ENCODE measurements around the gene STK24. TPM values are rescaled to one million over a fixed set of nuclear protein-coding genes. Genes with fewer than 3 reads are reported as not detected.
A peak's percentile ranks its signal among the peaks of the same experiment; 100 is the strongest.

Gene STK24
- total and polyA plus RNA-seq, 5 experiments from 2014 or later: 22.7 to 121 (median 66.6) TPM

DNA sequence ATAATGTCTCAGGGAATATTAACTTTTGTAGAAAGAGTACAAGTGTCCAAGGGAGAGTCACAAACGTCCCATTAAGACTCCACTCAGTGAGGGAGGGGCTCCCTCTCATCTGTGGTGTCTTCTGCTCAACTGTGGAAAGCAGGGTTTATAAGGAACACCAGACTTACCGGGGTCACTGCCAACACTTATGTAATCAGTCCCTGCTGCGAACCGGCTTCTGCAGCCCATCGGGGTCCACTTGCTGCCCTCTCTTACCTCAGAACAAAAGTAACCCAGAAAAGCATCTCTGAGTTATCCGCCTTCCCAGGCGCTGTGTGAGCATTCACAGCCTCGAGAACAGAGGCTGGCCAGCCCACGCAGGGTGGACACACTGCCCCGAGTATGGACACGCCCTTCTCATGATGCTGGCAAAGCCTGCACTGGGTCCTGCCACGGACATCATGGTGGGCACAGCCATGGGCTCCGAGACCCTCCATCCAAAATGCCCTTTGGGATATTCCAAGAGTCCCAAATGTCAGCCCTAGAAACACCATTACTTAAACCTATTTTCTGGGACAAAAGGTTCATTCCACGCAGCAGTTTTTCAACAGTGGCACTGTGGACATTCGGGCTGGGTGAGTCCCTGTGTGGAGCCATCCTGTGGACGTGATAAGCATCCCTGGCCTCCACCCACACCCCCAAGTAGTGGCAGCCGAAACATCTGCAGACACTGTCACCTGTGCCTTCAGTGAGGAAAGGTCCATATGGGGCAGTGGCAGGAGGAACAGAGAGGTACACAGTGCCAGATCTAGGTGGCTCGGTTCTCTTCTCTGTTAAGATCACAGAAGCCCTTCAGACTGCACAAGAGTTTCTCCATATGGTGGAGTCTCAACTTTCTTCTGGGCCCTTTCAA, 63.9 kb downstream of the STK24 start:
- Mint-ChIP-seq H3K36me3 (peaks cover 4 to 52% (median 10%) of the 10 kb centered on the region in 3 donors), H3K4me1 (peaks cover 33 to 97% (median 74%) of the 10 kb centered on the region in 4 donors), H3K27me3 (no peaks in the 10 kb centered on the region), H3K9me3 (no peaks in the 10 kb centered on the region), H3K4me3 (no peak overlapping the region), H3K27ac (peak overlapping the region in 4 of 10 donors; percentile 22 to 88 (median 54))
- ATAC-seq (no peak), DNase-seq (no peak)
- POLR2A ChIA-PET: no interaction called here

DNA sequence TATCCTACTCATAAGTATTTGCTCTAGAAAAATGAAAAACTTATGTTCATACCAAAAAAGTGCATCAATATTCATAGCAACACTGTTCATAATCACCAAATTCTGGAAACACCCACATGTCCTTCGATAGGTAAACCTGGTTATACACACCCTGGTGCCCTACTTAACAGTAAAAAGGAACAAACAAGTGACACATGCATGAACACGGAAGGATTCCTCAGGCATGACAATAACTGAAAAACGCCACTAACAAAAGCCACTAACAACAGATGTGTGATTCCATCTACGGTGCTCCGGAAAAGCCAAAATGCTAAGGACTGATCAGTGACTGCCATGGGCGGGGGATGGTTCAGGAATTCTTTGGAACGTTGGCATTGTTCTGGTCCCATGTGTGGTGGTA, 65.5 kb downstream of the STK24 start:
- POLR2A ChIA-PET: no interaction called here
- Mint-ChIP-seq H3K36me3 (peaks cover 4 to 40% (median 6%) of the 10 kb centered on the region in 3 donors), H3K4me1 (peaks cover 37 to 96% (median 76%) of the 10 kb centered on the region in 4 donors), H3K9me3 (no peaks in the 10 kb centered on the region), H3K4me3 (peak overlapping the region in 1 of 10 donors; percentile 15), H3K27me3 (no peaks in the 10 kb centered on the region), H3K27ac (peak overlapping the region in 2 of 10 donors; percentile 44 to 88)
- DNase-seq (no peak), ATAC-seq (no peak)

DNA sequence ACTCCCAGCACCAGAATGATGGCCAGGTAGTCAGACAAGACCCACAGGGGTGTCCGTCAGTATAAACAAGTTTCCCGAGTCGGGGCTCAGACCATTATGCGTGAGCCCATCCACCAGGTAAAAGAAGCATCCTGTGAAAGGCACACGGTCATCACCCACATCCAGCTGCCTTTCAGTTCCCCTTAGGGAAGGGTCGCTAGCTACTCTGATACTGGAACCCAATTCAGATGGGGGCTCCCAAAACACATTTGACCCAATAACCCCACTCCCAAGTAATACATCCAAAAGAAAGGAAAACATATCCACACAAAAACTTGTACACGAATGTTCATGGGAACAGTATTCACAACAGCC, 66.8 kb downstream of the STK24 start:
- Mint-ChIP-seq H3K4me3 (peak overlapping the region in 6 of 10 donors; percentile 1 to 64 (median 42)), H3K27me3 (no peaks in the 10 kb centered on the region), H3K36me3 (peaks cover 4 to 32% (median 6%) of the 10 kb centered on the region in 3 donors), H3K27ac (peak overlapping the region in 6 of 10 donors; percentile 7 to 88 (median 47)), H3K4me1 (peaks cover 37 to 96% (median 77%) of the 10 kb centered on the region in 4 donors), H3K9me3 (no peaks in the 10 kb centered on the region)
- DNase-seq (no peak), ATAC-seq (no peak)
- POLR2A ChIA-PET: no interaction called here

DNA sequence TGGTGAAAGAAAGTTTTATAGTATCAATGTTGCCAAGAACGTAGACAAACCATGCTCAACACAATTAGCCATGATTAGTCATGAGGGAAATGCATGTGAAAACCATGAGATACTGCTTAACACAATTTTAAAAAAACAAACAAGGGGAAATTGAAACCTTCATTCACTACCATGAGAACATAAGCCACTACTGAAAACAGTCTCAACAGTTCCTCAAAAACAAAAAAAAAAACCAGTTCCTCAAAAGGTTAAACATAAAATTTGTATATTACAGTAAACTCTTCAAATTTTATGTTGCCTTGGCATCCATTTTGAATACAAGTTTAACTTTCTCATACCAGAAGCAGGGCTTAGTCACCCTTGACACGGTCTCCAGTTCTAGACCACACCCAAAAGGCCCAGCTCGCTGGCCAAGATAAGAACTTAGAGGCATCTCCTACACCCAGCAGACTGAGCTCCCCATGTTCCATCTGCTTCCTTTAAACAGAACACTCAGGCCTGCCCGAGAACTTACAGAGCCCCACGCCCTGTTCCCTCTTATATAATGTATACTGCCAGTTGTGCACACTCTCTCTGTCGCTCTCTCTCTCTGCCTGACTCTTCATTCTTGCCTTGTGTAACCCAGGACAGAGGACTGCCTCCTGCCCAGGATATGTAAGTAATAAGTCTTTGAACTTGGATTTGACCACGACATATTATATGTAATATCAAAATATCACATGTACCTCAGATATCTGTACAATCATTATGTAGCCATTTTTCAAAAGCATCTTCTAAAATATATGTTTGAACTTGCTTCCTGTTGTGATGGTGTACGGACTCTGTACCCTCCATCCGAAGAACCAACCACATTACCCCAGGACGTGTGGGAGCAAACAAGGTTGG, 67.4 kb downstream of the STK24 start:
- ATAC-seq: peak; percentile 47 to 74
- peak in 1 of 10 donors; percentile 26 for DNase-seq
- peaks cover 38 to 96% (median 79%) of the 10 kb centered on the region in 4 donors for H3K4me1 Mint-ChIP-seq
- H3K27me3 Mint-ChIP-seq: no peaks in the 10 kb centered on the region
- no peaks in the 10 kb centered on the region for H3K9me3 Mint-ChIP-seq
- peak overlapping the region in 9 of 10 donors; percentile 0 to 64 (median 43) for H3K4me3 Mint-ChIP-seq
- POLR2A ChIA-PET: interaction anchor here (0.6 to 1.7 kb wide), 2 partner anchors 58 to 75 kb away, joined by 3 to 7 read pairs; no protein-coding TSS in a partner anchor
- peaks cover 4 to 27% (median 6%) of the 10 kb centered on the region in 3 donors for H3K36me3 Mint-ChIP-seq
- H3K27ac Mint-ChIP-seq: peak overlapping the region in 8 of 10 donors; percentile 16 to 88 (median 58)

DNA sequence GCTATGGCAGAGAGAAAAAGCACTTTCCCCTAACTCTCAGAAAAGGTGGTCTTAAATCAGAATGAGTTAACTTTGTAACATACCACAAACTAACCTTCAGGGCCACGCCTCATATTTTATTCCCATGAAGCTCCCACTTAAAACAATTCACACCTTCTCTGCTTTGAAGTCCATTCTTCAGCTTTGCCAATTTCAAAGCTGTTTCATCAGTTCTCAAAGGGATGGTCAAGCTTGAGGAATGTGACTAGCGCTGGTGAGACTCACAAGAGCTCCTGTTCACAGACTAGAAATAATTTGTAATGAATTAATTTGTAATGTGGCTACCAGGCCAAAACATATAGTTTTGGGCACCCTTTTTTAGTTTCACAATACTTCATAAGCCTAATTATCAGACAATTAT, 68.2 kb downstream of the STK24 start:
- POLR2A ChIA-PET: interaction anchor here (1.7 kb wide), 1 partner anchor 59 kb away, joined by 7 read pairs; no protein-coding TSS in a partner anchor
- Mint-ChIP-seq H3K4me1 (peaks cover 39 to 96% (median 81%) of the 10 kb centered on the region in 4 donors), H3K27me3 (no peaks in the 10 kb centered on the region), H3K4me3 (no peak overlapping the region), H3K27ac (peak overlapping the region in 3 of 10 donors; percentile 58 to 88 (median 85)), H3K9me3 (no peaks in the 10 kb centered on the region), H3K36me3 (peaks cover 4 to 26% (median 8%) of the 10 kb centered on the region in 3 donors)
- no peak for ATAC-seq
- DNase-seq: no peak

DNA sequence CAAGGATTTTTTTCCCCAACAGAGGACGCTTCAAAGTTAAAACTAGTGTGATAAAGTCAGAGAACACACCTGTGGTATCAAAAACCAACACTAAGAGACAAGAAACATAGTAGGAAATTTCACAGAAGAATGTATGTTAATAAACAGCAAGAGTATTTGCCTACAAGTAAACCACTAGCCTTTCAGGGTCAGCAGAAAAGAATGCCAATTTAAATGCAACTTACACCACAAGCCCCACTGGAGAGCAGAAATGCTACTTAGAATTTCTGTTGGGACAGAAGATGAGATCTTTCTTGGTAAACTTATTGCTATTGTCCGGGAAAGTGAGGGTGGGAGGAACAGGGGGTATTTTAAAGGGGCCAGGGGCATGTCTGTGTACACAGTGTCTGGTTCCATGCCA, 68.6 kb downstream of the STK24 start:
- POLR2A ChIA-PET: interaction anchor here (1.7 kb wide), 1 partner anchor 59 kb away, joined by 7 read pairs; no protein-coding TSS in a partner anchor
- peaks cover 37 to 96% (median 83%) of the 10 kb centered on the region in 4 donors for H3K4me1 Mint-ChIP-seq
- ATAC-seq: no peak
- H3K27me3 Mint-ChIP-seq: no peaks in the 10 kb centered on the region
- H3K36me3 Mint-ChIP-seq: peaks cover 4 to 26% (median 8%) of the 10 kb centered on the region in 3 donors
- peak overlapping the region in 2 of 10 donors; percentile 58 to 88 for H3K27ac Mint-ChIP-seq
- H3K4me3 Mint-ChIP-seq: no peak overlapping the region
- DNase-seq: no peak
- no peaks in the 10 kb centered on the region for H3K9me3 Mint-ChIP-seq

DNA sequence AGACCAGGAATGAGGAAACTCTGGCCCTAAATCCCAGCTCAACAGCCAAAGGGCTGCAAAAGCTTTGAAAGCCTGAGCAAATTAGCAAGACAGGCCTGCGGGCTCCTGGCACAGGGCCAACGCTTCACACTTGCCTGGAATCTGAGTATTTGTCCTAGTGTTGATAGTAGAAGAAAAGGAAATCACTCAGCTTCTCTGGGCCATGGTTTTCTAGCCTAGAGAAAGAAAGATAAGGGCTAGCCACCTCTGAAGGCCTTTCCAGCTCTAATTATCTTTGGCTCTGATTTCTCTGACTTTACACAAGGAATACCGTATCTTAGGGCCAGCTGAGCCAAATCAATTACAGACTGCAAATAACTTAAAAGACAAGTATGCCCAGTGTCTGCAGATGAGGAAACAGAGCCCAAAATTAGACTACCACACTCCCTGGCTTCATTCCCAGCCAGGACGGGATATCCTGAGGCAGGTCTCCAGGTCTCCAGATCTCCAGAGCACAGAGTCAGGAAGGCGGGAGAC, 69.6 kb downstream of the STK24 start:
- peaks cover 4 to 31% (median 8%) of the 10 kb centered on the region in 3 donors for H3K36me3 Mint-ChIP-seq
- no peak for DNase-seq
- no peaks in the 10 kb centered on the region for H3K9me3 Mint-ChIP-seq
- POLR2A ChIA-PET: no interaction called here
- H3K4me1 Mint-ChIP-seq: peaks cover 37 to 98% (median 89%) of the 10 kb centered on the region in 4 donors
- H3K27me3 Mint-ChIP-seq: no peaks in the 10 kb centered on the region
- no peak overlapping the region for H3K4me3 Mint-ChIP-seq
- ATAC-seq: no peak
- peak overlapping the region in 5 of 10 donors; percentile 20 to 88 (median 46) for H3K27ac Mint-ChIP-seq

DNA sequence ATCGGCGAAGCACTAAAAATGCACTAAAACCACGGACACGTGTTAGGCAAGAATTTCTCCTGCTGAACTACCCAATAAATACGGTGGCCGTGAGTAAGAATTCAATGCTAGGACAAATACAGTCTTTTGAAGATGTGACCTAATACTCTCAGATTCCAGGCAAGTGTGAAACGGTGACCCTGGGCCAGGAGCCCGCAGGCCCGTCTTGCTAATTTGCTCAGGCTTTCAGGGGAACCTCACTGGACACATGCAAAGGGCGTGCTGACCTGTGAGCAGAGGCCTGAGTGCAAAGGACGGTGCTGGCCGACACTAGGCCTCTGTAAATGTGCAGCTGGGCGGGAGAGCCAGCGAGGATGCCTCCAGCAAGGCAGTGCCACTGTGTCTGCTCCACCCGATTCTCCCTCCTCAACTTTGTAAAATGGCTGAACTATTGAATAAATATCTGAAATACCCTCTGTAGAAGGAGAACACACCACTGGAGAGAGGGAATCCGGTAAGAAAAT, 70.1 kb downstream of the STK24 start:
- Mint-ChIP-seq H3K27ac (peak overlapping the region in 3 of 10 donors; percentile 14 to 46 (median 15)), H3K4me1 (peaks cover 41 to 97% (median 91%) of the 10 kb centered on the region in 4 donors), H3K27me3 (no peaks in the 10 kb centered on the region), H3K4me3 (peak overlapping the region in 2 of 10 donors; percentile 17 to 22), H3K9me3 (no peaks in the 10 kb centered on the region), H3K36me3 (peaks cover 4 to 30% (median 4%) of the 10 kb centered on the region in 3 donors)
- POLR2A ChIA-PET: no interaction called here
- DNase-seq (no peak), ATAC-seq (no peak)

DNA sequence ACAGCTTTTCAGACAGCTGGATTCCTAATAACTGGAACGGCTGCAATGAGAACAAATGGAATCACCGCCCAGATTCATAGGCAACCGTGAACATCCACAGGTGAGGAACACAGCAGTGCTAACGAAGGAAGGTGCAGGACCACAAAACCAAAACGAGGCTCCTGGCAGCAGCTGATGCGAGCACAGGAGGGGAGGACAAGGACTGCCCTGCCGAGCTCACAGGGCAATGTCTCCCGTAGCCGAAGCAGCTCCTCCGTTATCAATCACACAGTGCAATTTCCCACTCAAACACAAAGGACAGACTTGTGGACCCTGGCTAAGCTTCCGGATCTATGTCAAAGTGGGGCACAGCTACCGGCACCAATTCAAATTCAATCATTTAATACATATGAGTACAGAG, 70.6 kb downstream of the STK24 start:
- peaks cover 41 to 97% (median 92%) of the 10 kb centered on the region in 4 donors for H3K4me1 Mint-ChIP-seq
- DNase-seq (no peak), ATAC-seq (no peak)
- no peaks in the 10 kb centered on the region for H3K9me3 Mint-ChIP-seq
- POLR2A ChIA-PET: no interaction called here
- peak overlapping the region in 4 of 10 donors; percentile 15 to 46 (median 24) for H3K27ac Mint-ChIP-seq
- peaks cover 4 to 30% (median 4%) of the 10 kb centered on the region in 3 donors for H3K36me3 Mint-ChIP-seq
- no peaks in the 10 kb centered on the region for H3K27me3 Mint-ChIP-seq
- H3K4me3 Mint-ChIP-seq: peak overlapping the region in 2 of 10 donors; percentile 23 to 49

DNA sequence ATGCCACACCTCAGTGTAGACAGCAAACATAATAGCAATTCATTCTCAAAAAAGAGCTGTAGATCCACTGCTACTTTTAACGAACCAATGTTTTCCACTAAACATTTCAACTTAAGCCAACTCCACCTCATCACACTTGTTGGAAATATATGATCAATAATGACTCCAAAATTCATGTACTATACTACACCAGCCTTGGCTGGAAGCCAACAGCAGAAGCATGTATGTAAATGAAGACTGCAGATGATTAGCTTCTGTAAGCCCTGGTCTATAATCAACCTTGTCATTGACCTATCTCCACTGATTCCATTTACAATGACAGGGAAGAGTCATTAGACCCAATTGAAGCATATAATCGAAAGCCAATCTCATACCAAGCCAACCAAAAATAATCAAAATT, 71.7 kb downstream of the STK24 start:
- POLR2A ChIA-PET: no interaction called here
- DNase-seq (no peak), ATAC-seq (no peak)
- Mint-ChIP-seq H3K27ac (peak overlapping the region in 5 of 10 donors; percentile 15 to 85 (median 51)), H3K4me3 (peak overlapping the region in 6 of 10 donors; percentile 1 to 49 (median 20)), H3K27me3 (no peaks in the 10 kb centered on the region), H3K9me3 (no peaks in the 10 kb centered on the region), H3K4me1 (peaks cover 42 to 94% (median 90%) of the 10 kb centered on the region in 4 donors), H3K36me3 (peaks cover 0 to 32% (median 2%) of the 10 kb centered on the region in 3 donors)

DNA sequence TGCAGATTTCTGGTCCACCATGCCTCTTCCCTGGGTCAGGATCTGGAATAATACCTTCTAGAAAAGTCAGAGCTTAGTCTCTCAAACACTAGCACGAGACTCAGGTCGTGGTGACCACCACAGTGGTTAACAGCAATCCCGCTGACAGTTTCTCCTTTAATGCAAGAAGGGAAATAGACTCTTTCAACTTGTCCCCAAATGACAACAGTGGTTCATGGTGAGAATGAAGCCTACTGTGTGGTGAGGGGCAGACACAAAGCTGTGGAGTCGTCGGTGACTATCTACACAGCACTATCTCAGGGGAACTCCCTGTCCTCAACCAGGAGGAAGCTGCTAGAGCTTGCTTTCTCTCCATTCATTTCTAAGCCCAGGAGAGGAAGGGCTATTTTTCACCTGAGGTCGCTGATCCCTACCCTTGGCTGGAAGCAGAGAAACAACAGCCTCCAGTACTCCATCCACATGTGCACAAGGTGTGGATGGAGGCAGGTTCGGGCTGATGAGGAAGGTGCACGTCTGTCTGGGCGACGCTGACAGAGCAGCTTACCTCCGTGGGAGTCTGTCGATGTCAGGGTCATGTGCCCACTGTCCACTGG, 72.4 kb downstream of the STK24 start:
- POLR2A ChIA-PET: no interaction called here
- H3K27me3 Mint-ChIP-seq: no peaks in the 10 kb centered on the region
- H3K4me3 Mint-ChIP-seq: peak overlapping the region in 6 of 10 donors; percentile 22 to 61 (median 44)
- peak; percentile 68 to 82 for ATAC-seq
- no peaks in the 10 kb centered on the region for H3K9me3 Mint-ChIP-seq
- H3K27ac Mint-ChIP-seq: peak overlapping the region in 9 of 10 donors; percentile 14 to 85 (median 65)
- peak in 1 of 10 donors; percentile 14 for DNase-seq
- H3K4me1 Mint-ChIP-seq: peaks cover 40 to 91% (median 87%) of the 10 kb centered on the region in 4 donors
- peaks cover 0 to 39% (median 5%) of the 10 kb centered on the region in 3 donors for H3K36me3 Mint-ChIP-seq

All from naive thymus-derived CD8-positive, alpha-beta T cell (primary cell).